ENCODE results near the gene PNN.
"Not testable (repeated sequence)": the region's sequence is repeated elsewhere in the genome, so short reads cannot be mapped to it uniquely, and the experiment has no call there.

Gene PNN

GRCh38 chr14:39160494-39160893 is 14.6 kb upstream of the PNN start:
- Histone ChIP-seq H3K9me3 (ENCODE audit: insufficient read depth, low read depth, low read length) (no peaks in the 10 kb centered on the region), H3K4me3 (ENCODE audit: low read length) (no peak overlapping the region), H3K36me3 (ENCODE audit: insufficient read depth, low read length) (peaks cover 28% of the 10 kb centered on the region), H3K4me1 (ENCODE audit: insufficient read depth, low read length) (no peaks in the 10 kb centered on the region), H3K9ac (ENCODE audit: low read depth, low read length) (no peak overlapping the region), H3K27ac (ENCODE audit: low read depth, low read length) (no peak overlapping the region), H3K27me3 (ENCODE audit: insufficient read depth, low read length) (no peaks in the 10 kb centered on the region)
- WGBS, result no CpG with 5 or more reads among the region's 1 CpG

GRCh38 chr14:39167797-39168320 is 7.2 kb upstream of the PNN start:
- H3K27ac ChIP-seq (ENCODE audit: low read depth, low read length); H3K9ac ChIP-seq (ENCODE audit: low read depth, low read length); H3K36me3 ChIP-seq (ENCODE audit: insufficient read depth, low read length); H3K9me3 ChIP-seq (ENCODE audit: insufficient read depth, low read depth, low read length); H3K27me3 ChIP-seq (ENCODE audit: insufficient read depth, low read length): not testable (repeated sequence)
- H3K4me1 ChIP-seq (ENCODE audit: insufficient read depth, low read length), result peaks cover 17% of the 10 kb centered on the region
- 93% methylated on average over 9 of the region's 10 CpGs for WGBS
- 0 out of 2 replicates have a peak overlapping the region, but pooled peaks have one; percentile 96 for H3K4me3 ChIP-seq (ENCODE audit: low read length)

- Histone ChIP-seq H3K4me3 (ENCODE audit: low read length) (peak overlapping the region; percentile 96; the same call in 1 of the 2 replicates), H3K36me3 (ENCODE audit: insufficient read depth, low read length) (peaks cover 10% of the 10 kb centered on the region; the same call in 1 of the 2 replicates), H3K27ac (ENCODE audit: low read depth, low read length) (no peak overlapping the region), H3K4me1 (ENCODE audit: insufficient read depth, low read length) (peaks cover 17% of the 10 kb centered on the region), H3K9me3 (ENCODE audit: insufficient read depth, low read depth, low read length) (no peaks in the 10 kb centered on the region), H3K9ac (ENCODE audit: low read depth, low read length) (0 out of 2 replicates have a peak overlapping the region, but pooled peaks have one; percentile 90), H3K27me3 (ENCODE audit: insufficient read depth, low read length) (no peaks in the 10 kb centered on the region)
- 90% methylated on average over 4 of the region's 4 CpGs for WGBS
Measured at GRCh38 chr14:39168591-39168990, 6.5 kb upstream of the PNN start.

- 4% methylated on average over 7 of the region's 7 CpGs for WGBS
Measured at GRCh38 chr14:39169541-39169900, 5.5 kb upstream of the PNN start.

GRCh38 chr14:39173198-39173597 is 1.9 kb upstream of the PNN start:
- Histone ChIP-seq H3K4me3 (ENCODE audit: low read length) (no peak overlapping the region), H3K27me3 (ENCODE audit: insufficient read depth, low read length) (no peaks in the 10 kb centered on the region), H3K9ac (ENCODE audit: low read depth, low read length) (no peak overlapping the region), H3K27ac (ENCODE audit: low read depth, low read length) (no peak overlapping the region), H3K4me1 (ENCODE audit: insufficient read depth, low read length) (peaks cover 30% of the 10 kb centered on the region), H3K36me3 (ENCODE audit: insufficient read depth, low read length) (peaks cover 25% of the 10 kb centered on the region), H3K9me3 (ENCODE audit: insufficient read depth, low read depth, low read length) (no peaks in the 10 kb centered on the region)
- 93% methylated on average over 3 of the region's 3 CpGs for WGBS

More at GRCh38 chr14:39169541-39169900, 5.5 kb upstream of the PNN start:
- H3K27me3 ChIP-seq (ENCODE audit: insufficient read depth, low read length), result no peaks in the 10 kb centered on the region
- H3K4me1 ChIP-seq (ENCODE audit: insufficient read depth, low read length), result peaks cover 20% of the 10 kb centered on the region
- H3K9me3 ChIP-seq (ENCODE audit: insufficient read depth, low read depth, low read length), result no peaks in the 10 kb centered on the region
- H3K27ac ChIP-seq (ENCODE audit: low read depth, low read length), result peak overlapping the region; percentile 92; the same call in 1 of the 2 replicates
- H3K9ac ChIP-seq (ENCODE audit: low read depth, low read length), result peak overlapping the region; percentile 90
- peaks cover 10% of the 10 kb centered on the region; the same call in 1 of the 2 replicates for H3K36me3 ChIP-seq (ENCODE audit: insufficient read depth, low read length)
- peak overlapping the region; percentile 96 for H3K4me3 ChIP-seq (ENCODE audit: low read length)

- peaks cover 18% of the 10 kb centered on the region for H3K4me1 ChIP-seq (ENCODE audit: insufficient read depth, low read length)
- peak overlapping the region; percentile 86 for H3K4me3 ChIP-seq (ENCODE audit: low read length)
- H3K9ac ChIP-seq (ENCODE audit: low read depth, low read length), result peak overlapping the region; percentile 99
- H3K36me3 ChIP-seq (ENCODE audit: insufficient read depth, low read length), result peaks cover 49% of the 10 kb centered on the region
- H3K27ac ChIP-seq (ENCODE audit: low read depth, low read length), result peak overlapping the region; percentile 92
- H3K9me3 ChIP-seq (ENCODE audit: insufficient read depth, low read depth, low read length), result no peaks in the 10 kb centered on the region
- H3K27me3 ChIP-seq (ENCODE audit: insufficient read depth, low read length), result no peaks in the 10 kb centered on the region
- WGBS, result under 1% methylated on average over 35 of the region's 36 CpGs
Measured at GRCh38 chr14:39175445-39176262, 600 bp downstream of the PNN start.

- H3K9ac ChIP-seq (ENCODE audit: low read depth, low read length), result peak overlapping the region; percentile 99
- peaks cover 58% of the 10 kb centered on the region for H3K36me3 ChIP-seq (ENCODE audit: insufficient read depth, low read length)
- 86% methylated on average over 4 of the region's 5 CpGs for WGBS
- no peaks in the 10 kb centered on the region for H3K27me3 ChIP-seq (ENCODE audit: insufficient read depth, low read length)
- H3K4me1 ChIP-seq (ENCODE audit: insufficient read depth, low read length), result peaks cover 13% of the 10 kb centered on the region; the same call in 1 of the 2 replicates
- peak overlapping the region; percentile 86 for H3K4me3 ChIP-seq (ENCODE audit: low read length)
- H3K9me3 ChIP-seq (ENCODE audit: insufficient read depth, low read depth, low read length), result no peaks in the 10 kb centered on the region
- H3K27ac ChIP-seq (ENCODE audit: low read depth, low read length), result peak overlapping the region; percentile 92
Measured at GRCh38 chr14:39176263-39177167, 1.5 kb downstream of the PNN start.

- Histone ChIP-seq H3K9ac (ENCODE audit: low read depth, low read length) (0 out of 2 replicates have a peak overlapping the region, but pooled peaks have one; percentile 99), H3K9me3 (ENCODE audit: insufficient read depth, low read depth, low read length) (no peaks in the 10 kb centered on the region), H3K4me1 (ENCODE audit: insufficient read depth, low read length) (peaks cover 13% of the 10 kb centered on the region; the same call in 1 of the 2 replicates), H3K4me3 (ENCODE audit: low read length) (peak overlapping the region; percentile 86), H3K36me3 (ENCODE audit: insufficient read depth, low read length) (peaks cover 64% of the 10 kb centered on the region), H3K27ac (ENCODE audit: low read depth, low read length) (no peak overlapping the region), H3K27me3 (ENCODE audit: insufficient read depth, low read length) (no peaks in the 10 kb centered on the region)
- WGBS, result 95% methylated on average over 6 of the region's 9 CpGs
Measured at GRCh38 chr14:39177168-39177545, 2.1 kb downstream of the PNN start.

GRCh38 chr14:39179042-39179441 is 4.0 kb downstream of the PNN start:
- Histone ChIP-seq H3K4me3 (ENCODE audit: low read length) (no peak overlapping the region), H3K36me3 (ENCODE audit: insufficient read depth, low read length) (peaks cover 83% of the 10 kb centered on the region), H3K27ac (ENCODE audit: low read depth, low read length) (no peak overlapping the region), H3K9me3 (ENCODE audit: insufficient read depth, low read depth, low read length) (no peaks in the 10 kb centered on the region), H3K9ac (ENCODE audit: low read depth, low read length) (no peak overlapping the region), H3K4me1 (ENCODE audit: insufficient read depth, low read length) (peaks cover 12% of the 10 kb centered on the region; the same call in 1 of the 2 replicates), H3K27me3 (ENCODE audit: insufficient read depth, low read length) (no peaks in the 10 kb centered on the region)
- 98% methylated on average over 6 of the region's 6 CpGs for WGBS

- H3K27me3 ChIP-seq (ENCODE audit: insufficient read depth, low read length), result no peaks in the 10 kb centered on the region
- H3K36me3 ChIP-seq (ENCODE audit: insufficient read depth, low read length), result peaks cover 96% of the 10 kb centered on the region
- H3K4me3 ChIP-seq (ENCODE audit: low read length), result no peak overlapping the region
- peaks cover 10% of the 10 kb centered on the region; the same call in 1 of the 2 replicates for H3K4me1 ChIP-seq (ENCODE audit: insufficient read depth, low read length)
- no peak overlapping the region for H3K9ac ChIP-seq (ENCODE audit: low read depth, low read length)
- H3K9me3 ChIP-seq (ENCODE audit: insufficient read depth, low read depth, low read length), result no peaks in the 10 kb centered on the region
- 94% methylated on average over 5 of the region's 5 CpGs for WGBS
- no peak overlapping the region for H3K27ac ChIP-seq (ENCODE audit: low read depth, low read length)
Measured at GRCh38 chr14:39180553-39180952, 5.5 kb downstream of the PNN start.

All from HUES64 (cell line).